ENCODE results near the gene UCK2. TPM values are rescaled to one million over a fixed set of nuclear protein-coding genes. Genes with fewer than 3 reads are reported as not detected.

UCK2 gene
- total and polyA plus RNA-seq, 12 donors = 6.7 to 36.4 (median 11.3) TPM

- Histone ChIP-seq H3K27ac (no peak overlapping the region), H3K9me3 (no peaks in the 10 kb centered on the region), H3K4me3 (no peak overlapping the region), H3K36me3 (no peaks in the 10 kb centered on the region), H3K27me3 (no peaks in the 10 kb centered on the region), H3K4me1 (peaks cover 0 to 33% (median 15%) of the 10 kb centered on the region in 9 donors)
- DNase-seq (no peak), ATAC-seq (no peak)
- intact Hi-C loops (cut with DNase I) = loop anchor here in 2 of 10 donors (10.0 kb wide), 2 partner anchors 61 to 71 kb away; no protein-coding TSS in a partner anchor
- WGBS, 2 donors = 89 to 96% methylated on average over 1 of the region's 1 CpG
- TF ChIP-seq, protein P1, sequence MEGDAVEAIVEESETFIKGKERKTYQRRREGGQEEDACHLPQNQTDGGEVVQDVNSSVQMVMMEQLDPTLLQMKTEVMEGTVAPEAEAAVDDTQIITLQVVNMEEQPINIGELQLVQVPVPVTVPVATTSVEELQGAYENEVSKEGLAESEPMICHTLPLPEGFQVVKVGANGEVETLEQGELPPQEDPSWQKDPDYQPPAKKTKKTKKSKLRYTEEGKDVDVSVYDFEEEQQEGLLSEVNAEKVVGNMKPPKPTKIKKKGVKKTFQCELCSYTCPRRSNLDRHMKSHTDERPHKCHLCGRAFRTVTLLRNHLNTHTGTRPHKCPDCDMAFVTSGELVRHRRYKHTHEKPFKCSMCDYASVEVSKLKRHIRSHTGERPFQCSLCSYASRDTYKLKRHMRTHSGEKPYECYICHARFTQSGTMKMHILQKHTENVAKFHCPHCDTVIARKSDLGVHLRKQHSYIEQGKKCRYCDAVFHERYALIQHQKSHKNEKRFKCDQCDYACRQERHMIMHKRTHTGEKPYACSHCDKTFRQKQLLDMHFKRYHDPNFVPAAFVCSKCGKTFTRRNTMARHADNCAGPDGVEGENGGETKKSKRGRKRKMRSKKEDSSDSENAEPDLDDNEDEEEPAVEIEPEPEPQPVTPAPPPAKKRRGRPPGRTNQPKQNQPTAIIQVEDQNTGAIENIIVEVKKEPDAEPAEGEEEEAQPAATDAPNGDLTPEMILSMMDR (IDR thresholded peaks at IDR 0.05) = no peak
Observed at GRCh38 chr1:165834229-165834628, 6.8 kb downstream of the UCK2 start.

GRCh38 chr1:165834881-165835280, 7.5 kb downstream of the UCK2 start:
- no peak for DNase-seq
- Histone ChIP-seq H3K4me3 (no peak overlapping the region), H3K27ac (no peak overlapping the region), H3K4me1 (peaks cover 0 to 29% (median 14%) of the 10 kb centered on the region in 9 donors), H3K9me3 (no peaks in the 10 kb centered on the region), H3K36me3 (no peaks in the 10 kb centered on the region), H3K27me3 (no peaks in the 10 kb centered on the region)
- WGBS, 2 donors = 95 to 97% methylated on average over 3 of the region's 3 CpGs
- TF ChIP-seq, protein P1 (IDR thresholded peaks at IDR 0.05) = no peak
- no peak for ATAC-seq
- intact Hi-C loops (cut with DNase I) = loop anchor here in 2 of 10 donors (10.0 kb wide), 2 partner anchors 60 to 70 kb away; no protein-coding TSS in a partner anchor

DNA sequence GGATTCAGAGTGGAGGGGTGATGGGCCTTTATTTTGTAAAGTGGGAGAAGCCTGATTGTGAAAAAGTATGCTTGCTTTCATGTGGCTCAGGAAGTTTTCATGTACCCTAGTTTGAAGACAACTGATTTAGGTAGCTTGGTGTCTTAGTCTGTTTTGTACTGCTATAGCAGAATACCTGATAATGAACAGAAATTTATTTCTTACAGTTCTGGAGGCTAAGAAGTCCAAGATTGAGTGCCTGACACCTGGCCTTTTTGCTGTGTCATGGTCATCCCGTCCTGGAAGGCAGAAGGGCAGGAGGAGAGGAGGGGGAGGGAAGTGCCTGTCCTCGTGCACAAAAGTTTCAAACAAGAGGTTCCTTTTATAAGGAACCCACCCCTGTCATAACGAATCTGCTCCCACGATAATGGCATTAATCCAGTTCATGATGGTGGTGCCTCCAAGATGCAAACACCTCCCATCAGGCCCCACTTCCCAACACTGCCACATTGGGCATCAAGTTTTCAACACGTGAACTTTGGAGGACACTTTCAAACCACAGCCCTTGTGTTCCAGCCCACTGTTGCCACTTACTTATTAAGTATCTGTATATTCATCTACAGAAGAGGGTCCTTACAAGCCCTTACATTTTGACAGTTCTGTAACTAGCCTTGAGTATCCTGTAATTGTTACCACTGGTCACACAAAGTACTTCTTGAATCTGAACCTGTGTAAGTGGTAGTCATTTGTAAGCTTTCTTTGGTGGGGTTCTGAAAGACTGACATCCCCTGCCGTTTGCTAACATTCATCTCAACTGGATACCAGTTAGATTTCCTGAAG, 9.5 kb downstream of the UCK2 start:
- Histone ChIP-seq H3K36me3 (no peaks in the 10 kb centered on the region), H3K27me3 (no peaks in the 10 kb centered on the region), H3K4me1 (peaks cover 0 to 33% (median 15%) of the 10 kb centered on the region in 9 donors), H3K9me3 (no peaks in the 10 kb centered on the region), H3K27ac (no peak overlapping the region), H3K4me3 (no peak overlapping the region)
- WGBS, 2 donors = 69 to 73% methylated on average over 6 of the region's 6 CpGs
- DNase-seq (no peak), ATAC-seq (no peak)
- intact Hi-C loops (cut with DNase I) = loop anchor here in 2 of 10 donors (10.0 kb wide), 2 partner anchors 58 to 68 kb away; no protein-coding TSS in a partner anchor
- TF ChIP-seq, protein P1 (IDR thresholded peaks at IDR 0.05) = no peak

DNA sequence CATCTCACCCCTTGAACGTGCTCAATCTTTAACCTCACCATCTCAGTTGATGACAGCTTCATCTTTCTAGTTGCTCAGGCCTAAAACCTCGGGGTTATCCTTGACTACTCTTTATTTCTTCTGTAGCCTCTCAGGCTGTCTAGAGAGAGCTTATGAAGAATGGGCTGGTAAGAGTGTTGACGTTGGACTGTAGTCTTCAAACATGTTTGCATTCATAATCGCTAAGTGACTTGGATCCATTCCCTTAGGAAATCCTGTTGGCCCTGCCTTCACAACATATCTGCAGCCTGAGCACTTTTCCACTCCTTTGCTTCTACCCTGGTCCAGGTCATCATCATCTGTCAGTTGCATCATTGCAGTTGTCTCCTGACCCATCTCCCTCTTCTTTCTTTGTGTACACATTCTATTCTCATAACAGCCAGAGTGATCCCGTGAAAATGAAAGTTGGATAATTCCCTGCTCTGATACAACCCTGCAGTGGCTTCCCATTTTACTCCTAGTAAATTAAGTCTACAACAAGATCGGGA, 10.5 kb downstream of the UCK2 start:
- ATAC-seq (peak in 2 of 8 donors; percentile 39 to 42), DNase-seq (no peak)
- H3K9me3 ChIP-seq = no peaks in the 10 kb centered on the region
- no peaks in the 10 kb centered on the region for H3K36me3 ChIP-seq
- WGBS, 2 donors = 68 to 75% methylated on average over 6 of the region's 6 CpGs
- no peak overlapping the region for H3K27ac ChIP-seq
- intact Hi-C loops (cut with DNase I) = loop anchor here in 2 of 10 donors (10.0 kb wide), 2 partner anchors 57 to 67 kb away; no protein-coding TSS in a partner anchor
- H3K4me1 ChIP-seq = peaks cover 0 to 43% (median 25%) of the 10 kb centered on the region in 9 donors
- no peak overlapping the region for H3K4me3 ChIP-seq
- TF ChIP-seq, protein P1 (IDR thresholded peaks at IDR 0.05) = no peak
- H3K27me3 ChIP-seq = no peaks in the 10 kb centered on the region

All from heart right ventricle (tissue), 16 donors.